Endodermal cell (in vitro differentiated cells): ENCODE data around the gene ERGIC1. TPM values are rescaled to one million over a fixed set of nuclear protein-coding genes. Genes with fewer than 3 reads are reported as not detected.

Experiments used
- DNase-seq: peaks from one replicate; pipeline ENCODE4 v3.0.0-alpha.2; 2017
- H3K27ac ChIP-seq: 2 replicates; pipeline ENCODE4 v1.5.1; 2013; ENCODE audit warnings: mild to moderate bottlenecking, low read depth, low read length, moderate library complexity
- H3K27me3 ChIP-seq: 2 replicates; pipeline ENCODE4 v1.6.1; 2013; ENCODE audit warnings: mild to moderate bottlenecking, low read length, moderate library complexity; ENCODE audit not compliant: insufficient read depth, control insufficient read depth, poor library complexity, severe bottlenecking
- H3K36me3 ChIP-seq: 2 replicates; pipeline ENCODE4 v1.7.0; 2013; ENCODE audit warnings: mild to moderate bottlenecking, low read length, moderate library complexity; ENCODE audit not compliant: control insufficient read depth, insufficient read depth
- H3K4me1 ChIP-seq: one replicate; pipeline ENCODE4 v1.7.0; 2013; ENCODE audit warnings: low read length; ENCODE audit not compliant: control insufficient read depth, insufficient read depth
- H3K4me3 ChIP-seq: 2 replicates; pipeline ENCODE4 v1.5.1; 2013; ENCODE audit warnings: mild to moderate bottlenecking, low read length, moderate library complexity
- H3K9ac ChIP-seq: 2 replicates; pipeline ENCODE4 v1.6.1; 2013; ENCODE audit warnings: mild to moderate bottlenecking, low read length, moderate library complexity; ENCODE audit not compliant: poor library complexity, severe bottlenecking; ENCODE audit errors: extremely low read depth
- H3K9me3 ChIP-seq: 2 replicates; pipeline ENCODE4 v1.6.1; 2013; ENCODE audit warnings: mild to moderate bottlenecking, low read length, moderate library complexity; ENCODE audit not compliant: control insufficient read depth
- H3K27ac Mint-ChIP-seq: 2 replicates; pipeline ENCODE4 v1.8.0; 2020; ENCODE audit warnings: mixed read lengths
- H3K27me3 Mint-ChIP-seq: 2 replicates; pipeline ENCODE4 v1.8.0; 2021; ENCODE audit warnings: mild to moderate bottlenecking, mixed read lengths; ENCODE audit not compliant: insufficient read depth
- H3K36me3 Mint-ChIP-seq: 2 replicates; pipeline ENCODE4 v1.8.0; 2020; ENCODE audit warnings: low read depth, mixed read lengths
- H3K4me1 Mint-ChIP-seq: 2 replicates; pipeline ENCODE4 v1.8.0; 2020; ENCODE audit warnings: mixed read lengths
- H3K4me3 Mint-ChIP-seq: 2 replicates; pipeline ENCODE4 v1.8.0; 2020; ENCODE audit warnings: mild to moderate bottlenecking, moderate library complexity, mixed read lengths
- H3K9me3 Mint-ChIP-seq: 2 replicates; pipeline ENCODE4 v1.8.0; 2020; ENCODE audit warnings: mild to moderate bottlenecking, mixed read lengths
- CTCF ChIP-seq: fragments of 200-600 bp; sonication (generic); conservative IDR thresholded peaks from 2 replicates; pipeline ENCODE4 v1.5.0; 2021; ENCODE audit warnings: antibody characterized with exemption, mild to moderate bottlenecking
- WGBS, 2 experiments: methylation state at CpG; one replicate each; pipeline versions ENCODE4 v1.1.5 to v1.1.7; 2013; ENCODE audit warnings: missing lambda C conversion rate in 2 of 2, mixed read lengths in 1 of 2; ENCODE audit not compliant: insufficient coverage in 1 of 2, insufficient read length in 1 of 2; 5-methylcytosine and 5-hydroxymethylcytosine counted together
- total RNA-seq, 2 donors: library from RNA; stranded (reverse); fragmentation: NEBNext Ultra II Directional in 1 of 2; extraction: Animal tissue kit (Norgen Biotek cat#: 25700) in 1 of 2; gene quantifications; 2 replicates in 1 of 2; 3 replicates in 1 of 2; pipeline ENCODE4 v1.2.1, GENCODE V29; 2021

Gene ERGIC1
- total RNA-seq, 2 donors from 2014 or later: 81.9 to 94.8 TPM

DNA sequence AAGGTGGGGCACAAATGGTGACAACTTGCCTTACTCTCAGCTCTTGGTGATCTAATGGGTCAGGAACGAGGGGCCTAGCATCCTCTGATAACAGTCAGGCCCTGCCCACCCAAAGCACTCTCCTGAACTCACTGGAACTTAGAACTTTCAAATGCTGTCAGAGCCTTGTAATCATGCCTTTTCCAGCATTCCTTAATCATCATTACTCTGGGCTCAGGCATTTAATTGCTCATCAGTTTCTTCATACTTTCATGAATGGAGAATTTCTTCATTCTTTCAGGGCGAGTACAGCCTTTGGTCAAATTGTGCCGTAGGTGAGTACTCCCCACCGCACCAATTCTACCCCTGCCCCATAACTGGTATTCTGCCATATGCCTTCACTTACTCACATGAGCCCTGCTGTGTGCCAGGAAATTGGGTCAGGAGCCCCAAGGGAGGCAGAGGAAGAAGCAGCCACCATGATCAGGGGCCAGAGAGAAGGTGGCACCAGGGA, 32.8 kb upstream of the ERGIC1 start:
- WGBS, 2 experiments: 88 to 95% methylated on average over 1 to 4 of the region's 4 CpGs
- Histone ChIP-seq H3K4me1 (no peaks in the 10 kb centered on the region), H3K27ac (no peak overlapping the region), H3K9me3 (no peaks in the 10 kb centered on the region), H3K27me3 (no peaks in the 10 kb centered on the region), H3K36me3 (no peaks in the 10 kb centered on the region), H3K9ac (no peak overlapping the region), H3K4me3 (no peak overlapping the region)
- H3K9me3 Mint-ChIP-seq: no peaks in the 10 kb centered on the region
- H3K4me1 Mint-ChIP-seq: no peaks in the 10 kb centered on the region
- no peak overlapping the region for H3K4me3 Mint-ChIP-seq
- no peaks in the 10 kb centered on the region for H3K36me3 Mint-ChIP-seq
- no peak for TF ChIP-seq CTCF
- no peak overlapping the region for H3K27ac Mint-ChIP-seq
- H3K27me3 Mint-ChIP-seq: peaks cover 6% of the 10 kb centered on the region
- DNase-seq: peak; percentile 21

DNA sequence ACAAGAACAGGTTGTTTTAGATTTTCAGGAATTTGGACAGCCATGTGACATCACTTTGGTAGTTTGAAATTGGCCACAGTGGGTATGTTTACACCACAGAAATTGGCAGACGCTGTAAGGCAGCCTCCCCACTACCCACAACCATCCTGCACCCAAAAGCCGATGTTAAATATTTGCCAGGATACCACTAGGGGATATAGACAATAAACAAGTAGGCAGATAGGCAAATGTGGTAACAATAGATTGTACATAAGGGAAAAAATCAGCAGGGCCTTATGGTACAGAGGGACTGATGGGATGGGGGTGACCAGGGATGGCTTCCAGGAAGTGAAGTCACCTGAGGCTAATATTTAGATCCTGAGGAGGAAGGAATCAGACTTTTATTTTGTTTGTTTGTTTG, 31.9 kb upstream of the ERGIC1 start:
- H3K36me3 ChIP-seq: no peaks in the 10 kb centered on the region
- H3K4me1 ChIP-seq: no peaks in the 10 kb centered on the region
- H3K27ac Mint-ChIP-seq: no peak overlapping the region
- H3K36me3 Mint-ChIP-seq: no peaks in the 10 kb centered on the region
- no peak overlapping the region for H3K4me3 Mint-ChIP-seq
- H3K9me3 ChIP-seq: no peaks in the 10 kb centered on the region
- H3K27me3 Mint-ChIP-seq: peaks cover 6% of the 10 kb centered on the region
- 86% methylated on average over 2 of the region's 2 CpGs; no CpG with 5 or more reads in 1 of the 2 experiments for WGBS, 2 experiments
- no peaks in the 10 kb centered on the region for H3K27me3 ChIP-seq
- H3K4me3 ChIP-seq: no peak overlapping the region
- no peak for DNase-seq
- H3K4me1 Mint-ChIP-seq: peaks cover 3% of the 10 kb centered on the region
- TF ChIP-seq CTCF: no peak
- no peak overlapping the region for H3K9ac ChIP-seq
- no peak overlapping the region for H3K27ac ChIP-seq
- H3K9me3 Mint-ChIP-seq: no peaks in the 10 kb centered on the region

DNA sequence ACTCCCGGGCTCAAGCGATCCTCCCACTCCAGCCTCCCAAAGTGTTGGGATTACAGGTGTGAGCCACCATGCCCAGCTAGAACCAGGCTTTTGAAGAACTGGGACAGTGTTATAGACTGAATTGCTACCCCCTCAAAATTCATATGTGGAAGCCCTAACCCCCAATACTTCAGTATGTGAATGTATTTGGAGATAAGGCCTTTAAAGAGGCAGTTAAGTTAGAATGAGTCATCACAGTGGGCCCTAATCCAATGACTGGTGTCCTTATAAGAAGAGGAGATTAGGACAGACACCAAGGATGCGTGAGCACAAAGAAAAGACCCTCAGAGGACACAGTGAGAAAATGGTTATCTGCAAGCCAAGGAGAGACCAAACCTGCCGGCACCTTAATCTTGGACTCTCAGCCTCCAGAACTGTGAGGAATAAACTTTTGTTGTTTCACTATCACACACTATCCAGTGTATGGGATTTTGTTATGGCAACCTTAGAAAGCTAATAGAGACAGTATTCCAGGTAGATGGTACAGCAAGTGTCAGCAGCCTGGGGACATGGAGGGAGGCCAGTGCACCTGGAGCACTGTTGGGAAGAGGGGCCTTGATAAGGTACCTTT, 31.4 kb upstream of the ERGIC1 start:
- Histone ChIP-seq H3K27me3 (no peaks in the 10 kb centered on the region), H3K36me3 (no peaks in the 10 kb centered on the region), H3K4me1 (no peaks in the 10 kb centered on the region), H3K9ac (no peak overlapping the region), H3K27ac (no peak overlapping the region), H3K4me3 (no peak overlapping the region), H3K9me3 (no peaks in the 10 kb centered on the region)
- no peak for TF ChIP-seq CTCF
- no peaks in the 10 kb centered on the region for H3K36me3 Mint-ChIP-seq
- no peak overlapping the region for H3K27ac Mint-ChIP-seq
- no peak overlapping the region for H3K4me3 Mint-ChIP-seq
- H3K4me1 Mint-ChIP-seq: peaks cover 6% of the 10 kb centered on the region
- no peak for DNase-seq
- no peaks in the 10 kb centered on the region for H3K9me3 Mint-ChIP-seq
- WGBS, 2 experiments: 80 to 95% methylated on average over 1 to 4 of the region's 4 CpGs
- H3K27me3 Mint-ChIP-seq: peaks cover 6% of the 10 kb centered on the region
